Fibroblast of lung (primary cell): Measurements from ENCODE around the gene SLCO2B1. TPM values are rescaled to one million over a fixed set of nuclear protein-coding genes. Genes with fewer than 3 reads are reported as not detected.

Source experiments
- DNase-seq, 2 donors: peaks; one replicate each; pipeline versions ENCODE4 v3.0.0 to v3.0.0-alpha.2; 2010; ENCODE audit warnings: low read depth in 2 of 2
- H2AFZ ChIP-seq: 2 replicates; pipeline ENCODE4 v1.5.1; 2012; ENCODE audit warnings: low read length, control low read depth, inconsistent platforms
- H3K27ac ChIP-seq: 2 replicates; pipeline ENCODE4 v1.5.1; 2011; ENCODE audit warnings: low read length, control low read depth; ENCODE audit not compliant: insufficient read depth
- H3K27me3 ChIP-seq: 2 replicates; pipeline ENCODE4 v1.5.1; 2011; ENCODE audit warnings: mild to moderate bottlenecking, low read length; ENCODE audit not compliant: control insufficient read depth, insufficient read depth
- H3K36me3 ChIP-seq: 2 replicates; pipeline ENCODE4 v1.5.1; 2011; ENCODE audit warnings: low read length; ENCODE audit not compliant: control insufficient read depth, insufficient read depth
- H3K4me1 ChIP-seq: 2 replicates; pipeline ENCODE4 v1.5.1; 2011; ENCODE audit warnings: low read length; ENCODE audit not compliant: control insufficient read depth, insufficient read depth; ENCODE audit errors: extremely low read depth
- H3K4me2 ChIP-seq: 2 replicates; pipeline ENCODE4 v1.5.1; 2011; ENCODE audit warnings: low read length, control low read depth; ENCODE audit not compliant: insufficient read depth; ENCODE audit errors: extremely low read depth
- H3K4me3 ChIP-seq, 4 experiments: fragments of 200-600 bp in 1 of 4; sonication (generic) in 1 of 4; replicated peaks in 1 of 4; 2 replicates each; pipeline ENCODE4 v1.5.1; 2011 to 2016; ENCODE audit warnings: low read length in 4 of 4, low read depth in 3 of 4, mild to moderate bottlenecking in 3 of 4, control low read depth in 2 of 4, inconsistent platforms in 1 of 4, mixed read lengths in 1 of 4; ENCODE audit not compliant: insufficient read depth in 1 of 4; ENCODE audit errors: control extremely low read depth in 1 of 4
- H3K79me2 ChIP-seq: 2 replicates; pipeline ENCODE4 v1.5.1; 2012; ENCODE audit warnings: mild to moderate bottlenecking, low read length, inconsistent platforms; ENCODE audit not compliant: control insufficient read depth, insufficient read depth
- H3K9ac ChIP-seq: 2 replicates; pipeline ENCODE4 v1.5.1; 2011; ENCODE audit warnings: mild to moderate bottlenecking, low read length, control low read depth; ENCODE audit not compliant: insufficient read depth
- H3K9me3 ChIP-seq: 2 replicates; pipeline ENCODE4 v1.5.1; 2012; ENCODE audit warnings: low read depth, low read length; ENCODE audit not compliant: control insufficient read depth, insufficient read depth
- H4K20me1 ChIP-seq: 2 replicates; pipeline ENCODE4 v1.5.1; 2011; ENCODE audit warnings: low read length; ENCODE audit not compliant: control insufficient read depth, insufficient read depth; ENCODE audit errors: extremely low read depth
- EZH2 ChIP-seq: IDR thresholded peaks from 2 replicates; pipeline ENCODE4 v1.5.1; 2012; ENCODE audit warnings: low read length, control low read depth, mild to moderate bottlenecking; ENCODE audit errors: missing control alignments
- polyA plus RNA-seq, 2 donors: library from polyadenylated mRNA; depleted of rRNA in 1 of 2; stranded (reverse) in 1 of 2; unstranded in 1 of 2; fragments of >200 nt; gene quantifications; 2 replicates each; pipeline ENCODE4 v1.2.1, GENCODE V29; 2011 to 2012; ENCODE audit warnings: missing spikeins in 1 of 2
- total RNA-seq: library from RNA; depleted of rRNA; stranded (reverse); fragments of >200 nt; gene quantifications from 2 replicates; pipeline ENCODE4 v1.2.1, GENCODE V29; 2014
- TF ChIP-seq, protein P1 (sequence below), 2 donors: IDR thresholded peaks in 1 of 2; conservative IDR thresholded peaks in 1 of 2; 1 replicate in 1 of 2; 2 replicates in 1 of 2; pipeline ENCODE4 v1.5.1; 2011 to 2012; ENCODE audit warnings: low read length in 2 of 2, control low read depth in 1 of 2, inconsistent platforms in 1 of 2, low read depth in 1 of 2, mild to moderate bottlenecking in 1 of 2

SLCO2B1 gene
- total and polyA plus RNA-seq, 2 donors (not counting 1 experiment from before 2014, with no cell fraction given), result not detected

DNA sequence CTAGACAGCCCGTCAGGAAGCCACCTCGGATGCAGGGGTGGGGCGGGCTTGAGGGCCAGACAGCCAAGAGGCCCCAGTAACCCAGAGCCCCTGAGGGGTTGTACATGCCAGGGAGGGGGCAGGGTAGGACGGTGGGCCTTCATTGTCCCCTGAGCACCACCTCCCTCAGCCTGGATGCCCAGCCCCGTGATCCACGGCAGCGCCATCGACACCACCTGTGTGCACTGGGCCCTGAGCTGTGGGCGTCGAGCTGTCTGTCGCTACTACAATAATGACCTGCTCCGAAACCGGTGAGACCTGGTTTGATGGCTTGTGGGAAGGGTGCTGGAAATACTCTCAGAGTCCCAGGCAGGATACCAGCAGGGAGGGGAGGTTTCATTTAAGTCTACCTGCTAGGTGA lies 52.2 kb downstream of the SLCO2B1 start:
- Histone ChIP-seq H2AFZ (no peak overlapping the region), H3K4me1 (no peaks in the 10 kb centered on the region), H4K20me1 (no peaks in the 10 kb centered on the region), H3K27ac (no peak overlapping the region), H3K9ac (no peak overlapping the region), H3K27me3 (peaks cover 19% of the 10 kb centered on the region), H3K4me2 (no peak overlapping the region), H3K36me3 (no peaks in the 10 kb centered on the region), H3K79me2 (no peaks in the 10 kb centered on the region), H3K9me3 (no peaks in the 10 kb centered on the region), H3K4me3 (no peak overlapping the region)
- DNase-seq, result no peak
- TF ChIP-seq, protein P1, sequence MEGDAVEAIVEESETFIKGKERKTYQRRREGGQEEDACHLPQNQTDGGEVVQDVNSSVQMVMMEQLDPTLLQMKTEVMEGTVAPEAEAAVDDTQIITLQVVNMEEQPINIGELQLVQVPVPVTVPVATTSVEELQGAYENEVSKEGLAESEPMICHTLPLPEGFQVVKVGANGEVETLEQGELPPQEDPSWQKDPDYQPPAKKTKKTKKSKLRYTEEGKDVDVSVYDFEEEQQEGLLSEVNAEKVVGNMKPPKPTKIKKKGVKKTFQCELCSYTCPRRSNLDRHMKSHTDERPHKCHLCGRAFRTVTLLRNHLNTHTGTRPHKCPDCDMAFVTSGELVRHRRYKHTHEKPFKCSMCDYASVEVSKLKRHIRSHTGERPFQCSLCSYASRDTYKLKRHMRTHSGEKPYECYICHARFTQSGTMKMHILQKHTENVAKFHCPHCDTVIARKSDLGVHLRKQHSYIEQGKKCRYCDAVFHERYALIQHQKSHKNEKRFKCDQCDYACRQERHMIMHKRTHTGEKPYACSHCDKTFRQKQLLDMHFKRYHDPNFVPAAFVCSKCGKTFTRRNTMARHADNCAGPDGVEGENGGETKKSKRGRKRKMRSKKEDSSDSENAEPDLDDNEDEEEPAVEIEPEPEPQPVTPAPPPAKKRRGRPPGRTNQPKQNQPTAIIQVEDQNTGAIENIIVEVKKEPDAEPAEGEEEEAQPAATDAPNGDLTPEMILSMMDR (conservative IDR thresholded peaks at IDR 0.05 in 1 of 2, IDR thresholded peaks at IDR 0.05 in 1 of 2; ENCODE audit: low read depth in 1 of 2, low read length in 2 of 2), result no peak
- TF ChIP-seq EZH2, result no peak

GRCh38 chr11:75203641-75204011 lies 52.7 kb downstream of the SLCO2B1 start:
- H2AFZ ChIP-seq, result no peak overlapping the region
- peaks cover 20% of the 10 kb centered on the region for H3K27me3 ChIP-seq
- H3K36me3 ChIP-seq, result no peaks in the 10 kb centered on the region
- TF ChIP-seq, protein P1 (conservative IDR thresholded peaks at IDR 0.05 in 1 of 2, IDR thresholded peaks at IDR 0.05 in 1 of 2; ENCODE audit: low read depth in 1 of 2, low read length in 2 of 2), result no peak
- no peak for TF ChIP-seq EZH2
- H3K9ac ChIP-seq, result no peak overlapping the region
- H3K4me2 ChIP-seq, result no peak overlapping the region
- no peaks in the 10 kb centered on the region for H3K9me3 ChIP-seq
- H3K79me2 ChIP-seq, result no peaks in the 10 kb centered on the region
- no peak for DNase-seq
- no peak overlapping the region for H3K27ac ChIP-seq
- no peaks in the 10 kb centered on the region for H4K20me1 ChIP-seq
- H3K4me1 ChIP-seq, result no peaks in the 10 kb centered on the region
- no peak overlapping the region for H3K4me3 ChIP-seq

DNA sequence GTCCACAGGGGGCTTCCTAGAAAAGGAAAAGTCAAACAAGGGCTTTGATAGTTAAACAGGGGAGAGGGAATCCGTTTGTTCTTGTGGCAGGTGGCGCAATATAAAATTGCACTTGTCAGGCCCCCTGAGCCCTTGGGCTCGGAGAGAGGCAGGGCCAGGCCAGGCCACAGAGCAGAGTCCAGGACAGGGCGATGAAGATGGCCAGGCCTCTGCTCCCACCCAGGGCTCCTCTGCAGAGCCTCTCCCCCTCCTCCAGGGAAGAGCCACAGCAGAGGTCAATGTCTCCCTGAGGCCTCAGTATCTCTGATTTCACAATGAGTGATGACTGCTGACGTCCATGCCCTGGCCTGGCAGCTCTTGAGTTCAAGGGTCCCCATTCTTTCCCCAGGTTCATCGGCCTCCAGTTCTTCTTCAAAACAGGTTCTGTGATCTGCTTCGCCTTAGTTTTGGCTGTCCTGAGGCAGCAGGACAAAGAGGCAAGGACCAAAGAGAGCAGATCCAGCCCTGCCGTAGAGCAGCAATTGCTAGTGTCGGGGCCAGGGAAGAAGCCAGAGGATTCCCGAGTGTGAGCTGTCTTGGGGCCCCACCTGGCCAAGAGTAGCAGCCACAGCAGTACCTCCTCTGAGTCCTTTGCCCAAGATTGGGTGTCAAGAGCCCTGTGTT lies 53.2 kb downstream of the SLCO2B1 start:
- no peaks in the 10 kb centered on the region for H3K79me2 ChIP-seq
- no peaks in the 10 kb centered on the region for H4K20me1 ChIP-seq
- no peaks in the 10 kb centered on the region for H3K9me3 ChIP-seq
- no peak overlapping the region for H3K4me2 ChIP-seq
- TF ChIP-seq, protein P1 (conservative IDR thresholded peaks at IDR 0.05 in 1 of 2, IDR thresholded peaks at IDR 0.05 in 1 of 2; ENCODE audit: low read depth in 1 of 2, low read length in 2 of 2), result no peak
- TF ChIP-seq EZH2, result no peak
- no peak overlapping the region for H3K9ac ChIP-seq
- peaks cover 15% of the 10 kb centered on the region for H3K27me3 ChIP-seq
- no peak overlapping the region for H3K4me3 ChIP-seq
- DNase-seq, result no peak
- no peak overlapping the region for H2AFZ ChIP-seq
- no peaks in the 10 kb centered on the region for H3K36me3 ChIP-seq
- no peak overlapping the region for H3K27ac ChIP-seq
- H3K4me1 ChIP-seq, result no peaks in the 10 kb centered on the region
